ENCODE data around the gene XPO1. TPM values are rescaled to one million over a fixed set of nuclear protein-coding genes. Genes with fewer than 3 reads are reported as not detected.

The XPO1 gene
- polyA plus RNA-seq, 1 donor from 2014 or later = 494 TPM

- no peak overlapping the region for H3K4me2 ChIP-seq (ENCODE audit: low read length)
- no peak for TF ChIP-seq RAD21 (conservative IDR thresholded peaks at IDR 0.05)
- TF ChIP-seq CTCF (IDR thresholded peaks at IDR 0.05; ENCODE audit: poor library complexity, severe bottlenecking) = no peak
- TF ChIP-seq REST (IDR thresholded peaks at IDR 0.05; ENCODE audit: borderline replicate concordance) = no peak
- no peak for TF ChIP-seq POLR2AphosphoS5 (IDR thresholded peaks at IDR 0.05)
- TF ChIP-seq TAF1 (IDR thresholded peaks at IDR 0.05; ENCODE audit: low read depth) = no peak
- H3K79me2 ChIP-seq (replicated peaks; ENCODE audit: insufficient read depth, low read length) = no peaks in the 10 kb centered on the region
- H3K9me3 ChIP-seq (ENCODE audit: low read length) = no peaks in the 10 kb centered on the region
- H3K27me3 ChIP-seq (ENCODE audit: insufficient read depth, low read depth, low read length) = no peaks in the 10 kb centered on the region
- no peaks in the 10 kb centered on the region for H3F3A ChIP-seq (ENCODE audit: insufficient read depth, low read length, poor library complexity, severe bottlenecking)
- no peak overlapping the region for H3K4me3 ChIP-seq (ENCODE audit: low read length)
- H3K27ac ChIP-seq (ENCODE audit: low read length) = no peak overlapping the region
- no peaks in the 10 kb centered on the region for H4K20me1 ChIP-seq (ENCODE audit: insufficient read depth)
- no peaks in the 10 kb centered on the region for H3K36me3 ChIP-seq (ENCODE audit: insufficient read depth, low read length)
- H2AFZ ChIP-seq (ENCODE audit: low read depth, low read length) = no peak overlapping the region
- no peaks in the 10 kb centered on the region for H3K9me2 ChIP-seq (ENCODE audit: insufficient read depth, low read length)
- H3K9ac ChIP-seq (ENCODE audit: low read length) = no peak overlapping the region
Observed at GRCh38 chr2:61554604-61555003, 16.4 kb upstream of the XPO1 start.

GRCh38 chr2:61550375-61551209 lies 12.4 kb upstream of the XPO1 start:
- H3K4me3 ChIP-seq (ENCODE audit: low read length) = no peak overlapping the region
- H3K9ac ChIP-seq (ENCODE audit: low read length) = no peak overlapping the region
- H2AFZ ChIP-seq (ENCODE audit: low read depth, low read length) = no peak overlapping the region
- no peaks in the 10 kb centered on the region for H3K36me3 ChIP-seq (ENCODE audit: insufficient read depth, low read length)
- H3K27me3 ChIP-seq (ENCODE audit: insufficient read depth, low read depth, low read length) = no peaks in the 10 kb centered on the region
- no peak overlapping the region for H3K4me2 ChIP-seq (ENCODE audit: low read length)
- TF ChIP-seq RAD21 (conservative IDR thresholded peaks at IDR 0.05) (no peak), MXI1 (conservative IDR thresholded peaks at IDR 0.05; ENCODE audit: poor library complexity, severe bottlenecking) (no peak), SMC3 (conservative IDR thresholded peaks at IDR 0.05; ENCODE audit: poor library complexity) (no peak), POLR2AphosphoS5 (IDR thresholded peaks at IDR 0.05) (no peak), EZH2 (IDR thresholded peaks at IDR 0.05; ENCODE audit: borderline replicate concordance, insufficient read depth, low read length, poor library complexity, severe bottlenecking) (no peak), TAF1 (IDR thresholded peaks at IDR 0.05; ENCODE audit: low read depth) (no peak), EP300 (conservative IDR thresholded peaks at IDR 0.05; ENCODE audit: poor library complexity, severe bottlenecking) (no peak), CTCF (IDR thresholded peaks at IDR 0.05; ENCODE audit: poor library complexity, severe bottlenecking) (no peak), REST (IDR thresholded peaks at IDR 0.05; ENCODE audit: borderline replicate concordance) (no peak)
- no peaks in the 10 kb centered on the region for H4K20me1 ChIP-seq (ENCODE audit: insufficient read depth)
- no peaks in the 10 kb centered on the region for H3F3A ChIP-seq (ENCODE audit: insufficient read depth, low read length, poor library complexity, severe bottlenecking)
- no peaks in the 10 kb centered on the region for H3K79me2 ChIP-seq (replicated peaks; ENCODE audit: insufficient read depth, low read length)
- H3K9me2 ChIP-seq (ENCODE audit: insufficient read depth, low read length) = no peaks in the 10 kb centered on the region
- H3K9me3 ChIP-seq (ENCODE audit: low read length) = no peaks in the 10 kb centered on the region
- no peak overlapping the region for H3K27ac ChIP-seq (ENCODE audit: low read length)

All from neural cell (in vitro differentiated cells).